Measurements from ENCODE around the gene PHKB.
"Not testable (repeated sequence)": the region's sequence is repeated elsewhere in the genome, so short reads cannot be mapped to it uniquely, and the experiment has no call there.

Gene PHKB

DNA sequence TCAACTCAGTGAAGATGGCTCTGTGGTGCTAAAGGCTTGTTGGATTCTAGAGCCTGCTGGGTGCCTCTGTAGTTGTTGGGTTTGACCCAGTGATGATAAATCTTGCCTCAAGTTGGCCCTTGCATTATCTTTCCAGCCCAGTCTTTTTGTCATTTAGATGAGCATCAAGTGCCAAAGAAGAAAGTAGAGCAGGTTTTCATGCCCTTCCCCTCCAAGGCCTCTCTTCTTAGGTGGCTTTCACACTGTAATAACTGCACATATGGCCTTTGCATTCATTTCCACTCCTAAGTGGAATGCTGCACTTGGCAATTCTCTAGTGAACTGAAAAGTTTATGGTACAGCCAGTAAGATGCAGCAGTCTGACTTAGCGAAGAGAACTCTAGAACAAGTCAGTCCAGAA lies 165.1 kb downstream of the PHKB start:
- no peak for DNase-seq (ENCODE audit: low read depth)

- DNase-seq (ENCODE audit: low read depth), result no peak
These were observed 166.0 kb downstream of the PHKB start for GRCh38 chr16:47627085-47627639.

DNA sequence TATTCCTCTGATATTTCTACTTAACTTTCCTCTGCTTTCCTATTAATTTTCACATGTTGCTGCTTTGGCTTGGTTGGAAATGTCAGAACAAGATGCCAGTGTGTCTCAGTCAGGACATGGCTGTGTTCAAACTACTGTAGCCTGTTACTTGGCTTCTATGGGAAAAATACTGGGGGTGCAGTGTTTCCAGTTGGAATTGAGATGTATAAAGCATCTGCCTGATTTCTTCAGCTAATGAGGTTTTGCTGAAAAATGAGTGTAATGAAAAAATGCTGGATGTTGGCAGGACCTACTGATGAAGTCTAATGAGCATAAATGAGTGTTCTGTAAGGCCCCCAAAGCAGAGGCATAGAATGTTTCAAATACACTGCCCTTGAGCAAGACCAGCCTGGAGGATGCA lies 166.6 kb downstream of the PHKB start:
- DNase-seq (ENCODE audit: low read depth), result no peak

GRCh38 chr16:47631131-47631530 lies 170.0 kb downstream of the PHKB start:
- no peak for DNase-seq (ENCODE audit: low read depth)

DNA sequence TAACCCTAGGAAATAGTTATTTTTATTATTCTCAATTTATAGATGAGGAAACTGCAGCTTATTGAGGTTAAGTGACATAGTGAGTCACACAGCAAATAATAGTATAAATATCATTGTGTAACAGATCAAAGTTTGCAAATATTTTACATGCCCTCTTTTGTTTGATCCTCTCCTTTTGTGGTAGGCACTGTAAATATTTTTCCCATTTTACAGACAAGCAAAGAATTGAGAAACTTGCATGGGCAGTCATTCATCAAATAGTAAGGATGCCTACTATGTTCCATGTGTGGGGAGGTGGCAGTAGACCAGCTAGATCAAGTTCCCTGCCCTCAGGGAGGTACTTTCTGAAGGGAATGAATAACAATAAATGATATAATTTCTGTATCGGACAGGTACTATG lies 173.0 kb downstream of the PHKB start:
- DNase-seq (ENCODE audit: low read depth), result no peak

DNA sequence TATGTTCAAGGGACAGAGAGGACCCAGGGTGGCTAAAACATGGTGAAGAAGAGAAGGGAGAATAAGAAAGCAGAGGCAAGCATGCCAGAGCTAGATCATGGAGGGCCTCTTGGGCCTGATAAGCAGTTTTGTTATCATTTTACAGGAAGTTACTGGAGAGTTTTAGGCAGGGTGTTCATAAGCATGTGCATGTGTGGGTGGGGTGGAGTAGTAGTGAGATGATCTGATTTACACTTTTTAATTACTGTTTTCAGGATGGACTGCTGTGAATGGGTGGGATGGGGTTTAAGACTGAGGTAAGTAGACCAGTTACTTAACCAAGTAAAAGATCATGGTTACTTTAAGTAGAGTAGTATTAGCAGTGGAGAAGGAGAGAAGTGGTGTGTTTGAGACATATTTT lies 173.6 kb downstream of the PHKB start:
- no peak for DNase-seq (ENCODE audit: low read depth)

- DNase-seq (ENCODE audit: low read depth), result no peak
These were observed 175.5 kb downstream of the PHKB start for GRCh38 chr16:47636501-47637099.

DNA sequence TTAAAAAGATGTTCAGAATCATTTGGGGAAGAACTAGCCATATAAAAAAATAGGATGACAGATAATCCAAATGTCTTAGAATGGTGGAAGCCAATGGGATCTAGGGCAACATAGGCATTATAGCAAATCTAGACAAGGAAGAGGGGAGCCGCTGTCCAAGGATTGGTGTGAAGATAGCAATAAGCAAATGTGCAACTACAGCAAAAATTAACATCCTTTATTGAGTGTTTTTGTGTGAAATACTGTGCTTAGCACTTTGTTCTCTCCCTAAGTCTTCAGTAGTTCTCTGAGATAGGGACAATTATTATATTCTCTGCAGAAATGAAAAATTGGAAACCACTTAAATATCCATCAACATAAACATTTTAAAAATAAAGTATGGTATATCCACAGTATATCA lies 177.0 kb downstream of the PHKB start:
- DNase-seq (ENCODE audit: low read depth), result no peak

- DNase-seq (ENCODE audit: low read depth), result no peak
These were observed 179.5 kb downstream of the PHKB start for GRCh38 chr16:47640661-47641060.

- no peak for DNase-seq (ENCODE audit: low read depth)
These were observed 182.3 kb downstream of the PHKB start for GRCh38 chr16:47643323-47644000.

DNA sequence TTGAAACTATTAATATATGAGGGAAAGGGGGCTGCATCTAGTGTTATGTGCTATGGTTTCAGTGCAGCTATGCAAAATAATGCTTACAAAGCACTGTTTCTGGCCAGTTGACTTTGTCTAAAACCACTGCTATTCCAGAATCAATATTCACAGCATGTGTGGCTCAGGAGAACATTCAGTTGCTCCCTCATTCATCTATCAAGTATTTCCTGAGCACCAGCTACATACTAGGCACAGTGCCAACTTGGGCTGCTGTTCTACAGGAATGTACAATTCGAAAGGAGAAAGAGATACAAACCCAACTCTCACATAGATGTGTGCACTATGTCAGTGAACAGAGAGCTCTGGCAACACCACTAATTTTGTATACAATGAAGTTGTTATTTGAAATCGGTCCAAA lies 183.0 kb downstream of the PHKB start:
- DNase-seq (ENCODE audit: low read depth), result peak; percentile 48

DNA sequence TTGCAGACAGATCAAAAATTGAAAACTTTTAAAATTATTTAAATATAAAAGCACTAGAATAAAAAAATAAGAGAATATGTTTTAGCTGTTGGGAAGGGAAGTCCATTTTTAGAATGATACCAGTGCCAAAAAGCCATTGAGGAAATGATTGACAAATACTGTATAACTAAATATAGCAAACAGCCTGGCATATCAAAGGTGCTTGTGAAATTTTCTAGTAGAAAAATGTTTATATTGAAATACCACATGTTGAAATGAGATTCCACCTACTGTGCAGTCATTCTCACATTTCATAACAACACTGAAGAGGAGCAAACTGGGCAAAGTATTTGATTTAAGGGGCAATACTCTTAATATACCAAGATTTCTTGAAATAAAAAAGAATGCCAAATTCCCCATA lies 183.5 kb downstream of the PHKB start:
- no peak for DNase-seq (ENCODE audit: low read depth)

DNA sequence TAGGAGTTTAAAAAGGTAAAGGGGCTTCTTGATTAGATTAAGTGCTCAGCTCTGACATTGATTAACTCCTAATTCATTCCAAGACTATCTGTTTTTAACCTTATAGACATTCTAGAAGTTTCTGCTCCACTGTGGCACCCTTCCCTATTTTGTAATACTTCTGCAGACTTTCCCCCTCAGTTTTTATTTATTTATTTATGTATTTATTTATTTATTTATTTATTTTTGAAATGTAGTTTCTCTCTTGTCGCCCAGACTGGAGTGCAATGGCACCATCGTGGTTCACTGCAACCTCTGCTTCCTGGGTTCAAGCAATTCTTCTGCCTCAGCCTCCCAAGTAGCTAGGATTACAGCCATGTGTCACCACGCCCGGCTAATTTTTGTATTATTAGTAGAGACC lies 185.8 kb downstream of the PHKB start:
- no peak for DNase-seq (ENCODE audit: low read depth)

DNA sequence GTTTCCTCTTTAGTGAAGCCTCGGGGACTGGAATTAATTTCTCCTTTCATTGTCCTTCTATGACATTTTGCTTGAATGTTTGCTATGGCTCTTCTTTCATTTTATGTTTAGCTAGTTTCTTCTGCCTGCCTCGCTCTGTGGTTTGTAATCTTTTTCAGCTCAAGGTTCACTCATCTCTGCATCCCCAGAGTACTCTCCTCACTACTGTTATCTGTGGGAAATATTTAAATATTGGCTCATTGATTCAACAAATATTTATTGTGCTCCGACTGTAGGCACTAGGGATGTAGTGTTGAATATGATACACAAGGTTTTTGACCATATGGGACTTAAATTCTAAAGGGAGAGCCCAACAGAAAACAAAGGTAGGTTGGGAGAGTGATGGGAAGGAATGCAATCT lies 195.9 kb downstream of the PHKB start:
- DNase-seq (ENCODE audit: low read depth), result no peak

DNA sequence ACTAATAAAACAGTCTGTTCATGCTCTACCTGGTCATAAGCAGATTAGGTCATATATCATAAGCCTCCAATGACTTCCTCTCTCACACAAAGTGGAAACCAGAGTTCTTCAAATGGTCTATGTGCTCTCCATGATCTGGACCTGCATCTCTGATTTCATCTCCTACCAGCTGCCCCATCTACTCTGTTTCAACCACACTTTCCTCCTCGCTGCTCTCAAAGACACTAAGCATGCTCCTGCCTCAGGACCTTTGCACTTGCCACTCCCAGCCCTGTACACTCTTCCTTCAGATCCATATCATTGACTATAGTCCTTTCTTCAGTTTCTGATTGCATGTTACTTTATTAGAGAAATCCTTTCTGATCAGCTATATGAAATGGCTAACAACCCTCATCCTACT lies 196.8 kb downstream of the PHKB start:
- no peak for DNase-seq (ENCODE audit: low read depth)

- DNase-seq (ENCODE audit: low read depth), result no peak
These were observed 199.4 kb downstream of the PHKB start for GRCh38 chr16:47660540-47660939.

- DNase-seq (ENCODE audit: low read depth), result no peak
These were observed 203.7 kb downstream of the PHKB start for GRCh38 chr16:47664653-47665325.

GRCh38 chr16:47666434-47666833 lies 205.3 kb downstream of the PHKB start:
- no peak for DNase-seq (ENCODE audit: low read depth)

- DNase-seq (ENCODE audit: low read depth), result no peak
These were observed 206.8 kb downstream of the PHKB start for GRCh38 chr16:47667956-47668355.

DNA sequence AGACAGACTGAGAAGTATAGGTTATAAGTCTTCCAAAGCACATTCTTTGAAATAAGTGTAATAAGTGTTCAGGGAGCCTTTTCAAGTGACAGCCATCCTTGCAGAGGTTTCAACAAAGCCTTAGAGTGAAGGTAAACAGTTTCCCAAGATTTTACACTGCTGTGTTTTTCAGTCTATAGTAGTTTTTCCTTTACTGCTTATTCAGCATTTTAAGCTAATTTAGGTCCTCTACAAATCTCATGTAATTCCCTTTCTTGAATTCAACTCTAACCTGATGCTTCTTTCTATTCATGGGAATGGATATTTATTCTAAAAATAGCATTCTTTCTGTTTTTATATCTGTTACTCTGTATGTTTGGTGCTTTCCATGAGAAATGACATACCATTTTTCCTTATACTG lies 211.3 kb downstream of the PHKB start:
- DNase-seq (ENCODE audit: low read depth), result no peak

DNA sequence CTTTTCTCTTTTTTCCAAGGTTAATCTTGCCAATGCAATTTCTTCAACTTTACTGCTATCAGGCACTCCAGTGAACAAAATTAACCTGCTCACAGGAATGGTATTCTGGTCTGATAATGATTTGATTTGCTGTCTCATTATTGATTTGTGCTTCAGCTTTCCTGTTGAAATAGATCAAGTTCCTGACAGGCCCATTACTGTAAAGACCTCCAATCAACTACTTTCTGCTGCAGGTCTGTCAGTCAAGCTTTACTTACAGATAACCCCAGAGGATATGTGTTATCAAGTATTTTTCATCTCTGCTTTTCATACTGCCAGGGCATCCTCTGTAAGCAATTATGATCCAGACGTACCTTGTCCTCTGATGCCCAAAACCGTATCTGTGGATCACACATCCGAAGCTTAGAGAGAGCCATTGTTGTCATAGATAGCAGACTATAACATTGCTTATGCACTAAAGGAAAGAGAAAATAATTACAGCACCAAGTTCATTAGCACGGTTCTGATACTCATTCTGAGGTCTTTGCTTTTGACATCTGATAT lies 215.6 kb downstream of the PHKB start:
- no peak for DNase-seq (ENCODE audit: low read depth)

DNA sequence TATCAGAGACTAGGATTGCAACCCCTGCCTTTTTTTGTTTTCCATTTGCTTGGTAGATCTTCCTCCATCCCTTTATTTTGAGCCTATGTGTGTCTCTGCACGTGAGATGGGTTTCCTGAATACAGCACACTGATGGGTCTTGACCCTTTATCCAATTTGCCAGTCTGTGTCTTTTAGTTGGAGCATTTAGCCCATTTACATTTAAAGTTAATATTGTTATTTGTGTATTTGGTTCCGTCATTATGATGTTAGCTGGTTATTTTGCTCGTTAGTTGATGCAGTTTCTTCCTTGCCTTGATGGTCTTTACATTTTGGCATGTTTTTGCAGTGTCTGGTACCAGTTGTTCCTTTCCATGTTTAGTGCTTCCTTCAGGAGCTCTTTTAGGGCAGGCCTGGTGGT lies 220.4 kb downstream of the PHKB start:
- not testable (repeated sequence) for DNase-seq (ENCODE audit: low read depth)

GRCh38 chr16:47687694-47688093 lies 226.6 kb downstream of the PHKB start:
- no peak for DNase-seq (ENCODE audit: low read depth)
